NCI-H2196 (cell line): ENCODE data around the gene SUPT6H.
"Not testable (repeated sequence)": the region's sequence is repeated elsewhere in the genome, so short reads cannot be mapped to it uniquely, and the experiment has no call there.

Experiments
- DNase-seq: peaks from one replicate; lab custom pipeline; 2025; ENCODE audit not compliant: unreplicated experiment; lab: John Stamatoyannopoulos, UW

The SUPT6H gene

DNA sequence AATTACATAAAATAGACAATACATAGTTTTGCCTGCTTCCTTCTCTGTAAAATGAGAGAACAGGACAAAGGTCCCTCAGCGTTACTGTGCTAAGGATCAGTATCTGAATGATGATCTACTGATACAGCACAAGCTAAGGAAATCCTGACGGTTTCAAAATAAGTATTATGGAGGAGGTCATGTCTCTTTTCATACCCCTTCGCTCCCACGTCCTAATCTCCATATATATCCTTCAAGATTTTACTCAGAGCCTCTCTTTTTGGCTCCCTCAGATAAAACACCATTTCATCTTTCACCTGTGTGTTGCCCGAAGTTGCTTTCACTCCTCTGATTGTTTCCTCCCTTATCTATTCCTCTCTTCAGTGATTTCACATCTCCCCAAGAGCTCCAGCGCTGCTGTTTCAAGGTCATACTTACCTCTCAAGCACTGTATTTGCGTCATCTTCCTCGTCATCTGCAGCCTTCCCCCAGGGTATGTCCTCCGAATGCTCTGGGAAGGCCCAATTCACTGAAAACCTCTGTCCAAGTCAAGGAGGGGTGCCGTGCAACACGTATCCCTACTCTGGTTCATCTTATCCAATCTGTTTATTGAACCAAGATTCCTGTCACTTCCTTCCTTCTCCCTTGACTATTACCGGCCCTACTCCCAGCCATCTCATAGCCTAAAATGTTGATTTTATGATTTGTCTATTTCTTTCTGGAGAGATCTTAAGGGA, 15.8 kb upstream of the SUPT6H start:
- DNase-seq: no peak

GRCh38 chr17:28648698-28649097, 13.3 kb upstream of the SUPT6H start:
- no peak for DNase-seq

DNA sequence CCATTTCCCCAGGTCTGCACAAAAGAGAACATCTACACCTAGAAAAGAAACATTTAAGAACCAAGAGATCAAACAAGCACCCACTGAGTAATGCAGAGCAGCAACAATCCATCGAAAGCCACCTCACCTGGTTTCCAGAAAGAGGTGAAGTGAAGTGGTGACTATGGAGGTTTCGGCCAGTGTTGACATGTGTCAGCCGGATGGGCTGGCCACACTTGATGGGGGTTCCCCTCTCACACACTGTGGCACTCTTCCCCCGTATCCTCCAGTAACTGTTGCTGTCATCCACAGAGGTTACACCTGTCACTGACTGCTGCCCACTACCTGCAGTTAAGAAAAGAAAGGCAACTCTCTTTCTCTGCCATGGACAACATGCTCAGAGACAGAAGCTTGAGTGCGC, 6.8 kb upstream of the SUPT6H start:
- DNase-seq: no peak

DNA sequence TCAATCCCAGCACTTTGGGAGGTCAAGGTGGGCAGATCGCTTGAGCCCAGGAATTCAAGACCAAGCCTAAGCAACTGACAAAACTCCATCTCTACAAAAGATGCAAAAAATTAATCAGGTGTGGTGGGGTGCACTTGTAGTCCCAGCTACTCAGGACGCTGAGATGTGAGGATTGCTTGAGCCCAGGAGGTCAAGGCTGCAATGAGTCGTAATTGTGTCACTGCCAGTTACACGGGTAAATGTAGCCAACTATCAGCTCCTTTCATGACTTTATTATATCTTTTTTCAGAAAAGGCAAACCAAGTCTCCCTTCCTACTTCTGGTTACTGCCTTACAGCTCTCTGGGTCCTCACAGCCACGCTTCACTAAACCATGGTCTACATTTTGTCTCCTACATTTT, 4.2 kb upstream of the SUPT6H start:
- no peak for DNase-seq

GRCh38 chr17:28658342-28658741, 3.7 kb upstream of the SUPT6H start:
- DNase-seq: not testable (repeated sequence)

DNA sequence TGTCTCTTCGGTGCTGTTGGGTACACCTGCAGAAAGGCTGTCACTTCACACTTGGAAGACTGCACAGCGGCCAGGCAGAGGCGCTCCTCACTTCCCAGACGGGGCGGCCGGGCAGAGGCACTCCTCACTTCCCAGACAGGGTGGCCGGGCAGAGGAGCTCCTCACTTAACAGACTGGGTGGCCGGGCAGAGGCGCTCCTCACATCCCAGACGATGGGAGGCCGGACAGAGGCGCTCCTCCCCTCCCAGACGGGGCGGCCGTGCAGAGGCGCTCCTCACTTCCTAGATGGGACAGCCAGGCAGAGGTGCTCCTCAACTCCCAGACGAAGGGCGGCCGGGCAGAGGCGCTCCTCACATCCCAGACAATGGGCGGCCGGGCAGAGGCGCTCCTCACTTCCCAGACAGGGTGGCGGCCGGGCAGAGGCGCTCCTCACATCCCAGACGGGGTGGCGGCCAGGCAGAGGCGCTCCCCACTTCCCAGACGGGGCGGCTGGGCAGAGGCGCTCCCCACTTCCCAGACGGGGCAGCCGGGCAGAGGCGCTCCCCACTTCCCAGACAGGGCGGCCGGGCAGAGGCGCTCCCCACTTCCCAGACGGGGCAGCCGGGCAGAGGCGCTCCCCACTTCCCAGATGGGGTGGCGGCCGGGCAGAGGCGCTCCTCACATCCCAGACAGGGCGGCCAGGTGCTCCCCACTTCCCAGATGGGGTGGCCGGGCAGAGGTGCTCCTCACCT, 3.1 kb upstream of the SUPT6H start:
- not testable (repeated sequence) for DNase-seq

GRCh38 chr17:28659497-28659881, 2.5 kb upstream of the SUPT6H start:
- DNase-seq: not testable (repeated sequence)

GRCh38 chr17:28662527-28662829, 473 bp downstream of the SUPT6H start:
- DNase-seq: no peak

DNA sequence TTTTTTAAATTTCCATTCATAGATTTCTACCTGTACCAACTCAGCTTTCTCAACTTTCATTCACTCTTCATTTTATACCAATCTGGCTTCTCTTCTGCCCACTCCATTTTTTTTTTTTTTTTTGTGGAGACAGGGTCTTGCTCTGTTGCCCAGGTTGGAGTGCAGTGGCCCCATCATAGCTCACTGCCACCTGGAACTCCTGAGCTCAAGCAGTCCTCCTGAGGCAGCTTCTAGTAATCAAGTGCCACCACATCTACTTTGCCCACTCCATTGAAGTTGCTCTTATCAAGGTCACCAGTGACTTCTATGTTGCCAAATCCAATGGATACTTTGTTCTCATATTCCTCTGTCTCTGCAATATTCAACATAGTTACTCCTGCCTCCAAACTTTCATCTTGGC, 1.7 kb downstream of the SUPT6H start:
- no peak for DNase-seq

GRCh38 chr17:28665994-28666393, 4.0 kb downstream of the SUPT6H start:
- DNase-seq: no peak

GRCh38 chr17:28667870-28668269, 5.9 kb downstream of the SUPT6H start:
- DNase-seq: no peak

DNA sequence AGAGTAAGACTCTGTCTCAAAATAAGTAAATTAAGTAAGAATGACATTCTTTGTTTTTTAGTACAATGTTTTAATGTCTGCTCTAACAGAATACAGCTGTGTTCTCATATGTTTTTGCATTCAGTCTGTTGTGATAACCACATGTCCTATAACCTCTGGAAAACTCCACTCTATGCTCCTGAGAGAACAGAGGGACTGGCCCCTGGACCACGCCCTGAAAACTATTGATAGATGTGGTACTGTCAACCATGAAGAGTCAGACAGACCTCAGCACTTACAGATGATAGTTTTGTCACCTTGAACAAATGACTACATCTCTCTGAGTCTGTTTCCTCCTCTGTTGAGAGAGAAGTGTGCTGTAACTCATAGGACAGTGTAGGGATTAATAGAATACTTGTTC, 7.9 kb downstream of the SUPT6H start:
- no peak for DNase-seq

- DNase-seq: no peak
Observed at GRCh38 chr17:28675490-28675889, 13.5 kb downstream of the SUPT6H start.

DNA sequence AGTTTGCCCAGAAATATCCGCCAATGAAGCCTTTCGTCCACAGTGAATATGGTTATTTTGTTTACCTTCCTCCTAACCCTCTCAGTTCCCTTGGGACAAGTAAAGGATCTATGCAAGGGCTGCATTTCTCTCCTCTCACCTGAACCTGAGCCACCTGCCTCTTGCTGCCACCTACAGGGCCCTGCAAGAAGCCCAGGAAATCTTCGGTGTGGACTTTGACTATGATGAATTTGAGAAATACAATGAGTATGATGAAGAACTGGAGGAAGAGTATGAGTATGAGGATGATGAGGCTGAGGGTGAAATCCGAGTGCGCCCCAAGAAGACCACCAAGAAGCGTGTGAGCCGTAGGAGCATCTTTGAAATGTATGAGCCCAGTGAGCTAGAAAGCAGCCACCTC, 14.0 kb downstream of the SUPT6H start:
- peak; percentile 11 for DNase-seq

DNA sequence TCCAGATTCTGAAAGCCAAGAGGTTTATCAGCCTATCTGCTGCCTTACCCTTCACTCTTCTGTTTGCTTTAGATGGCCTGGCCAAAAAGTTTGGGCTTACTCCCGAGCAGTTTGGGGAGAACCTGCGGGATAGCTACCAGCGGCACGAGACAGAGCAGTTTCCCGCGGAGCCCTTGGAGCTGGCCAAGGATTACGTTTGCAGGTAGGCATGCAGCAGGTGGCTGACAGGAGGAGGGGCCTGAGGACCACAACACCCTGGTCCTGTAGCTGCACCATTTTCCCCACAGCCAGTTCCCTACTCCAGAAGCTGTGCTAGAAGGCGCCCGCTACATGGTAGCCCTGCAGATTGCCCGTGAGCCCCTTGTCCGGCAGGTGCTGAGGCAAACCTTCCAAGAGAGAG, 20.6 kb downstream of the SUPT6H start:
- no peak for DNase-seq

- DNase-seq: peak; percentile 49
Observed at GRCh38 chr17:28684963-28685362, 23.0 kb downstream of the SUPT6H start.

- no peak for DNase-seq
Observed at GRCh38 chr17:28685366-28685765, 23.4 kb downstream of the SUPT6H start.

- DNase-seq: no peak
Observed at GRCh38 chr17:28686296-28686695, 24.3 kb downstream of the SUPT6H start.

DNA sequence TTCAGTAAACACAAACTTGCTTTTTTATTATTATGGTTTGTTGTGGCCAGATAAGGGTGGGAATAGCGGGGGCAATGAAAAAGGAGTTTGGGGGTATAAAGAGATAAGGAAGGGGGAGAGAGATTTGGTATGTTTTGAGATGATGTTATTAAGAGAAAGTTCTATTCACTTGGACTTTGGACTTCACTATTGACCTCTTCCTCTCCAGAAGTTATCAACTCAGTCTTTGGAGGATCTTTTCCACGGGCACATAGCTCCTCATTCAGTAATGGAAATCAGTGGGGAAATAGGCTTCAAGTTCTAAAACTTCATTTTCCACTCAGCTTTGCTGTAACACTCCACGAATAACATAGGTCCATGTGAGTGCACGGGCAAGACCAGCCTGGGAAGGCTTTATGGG, 26.5 kb downstream of the SUPT6H start:
- DNase-seq: no peak

GRCh38 chr17:28689011-28689410, 27.0 kb downstream of the SUPT6H start:
- no peak for DNase-seq

GRCh38 chr17:28693869-28694268, 31.9 kb downstream of the SUPT6H start:
- no peak for DNase-seq

GRCh38 chr17:28698253-28698941, 36.4 kb downstream of the SUPT6H start:
- DNase-seq: no peak
